SJCRH30 (cell line): ENCODE measurements around the gene IBSP. TPM values are rescaled to one million over a fixed set of nuclear protein-coding genes. Genes with fewer than 3 reads are reported as not detected.

Source experiments
- DNase-seq, 2 experiments: peaks; one replicate each; pipeline ENCODE4 v3.0.0-alpha.2; 2015 to 2020
- H3K27ac ChIP-seq: fragments of 250-450 bp; sonication (Bioruptor Pico); 2 replicates; pipeline ENCODE4 v1.5.1; 2020; ENCODE audit warnings: mild to moderate bottlenecking, moderate library complexity
- H3K27me3 ChIP-seq: fragments of 250-450 bp; sonication (Bioruptor Pico); 2 replicates; pipeline ENCODE4 v1.5.1; 2020; ENCODE audit warnings: mild to moderate bottlenecking, moderate library complexity
- H3K36me3 ChIP-seq: fragments of 250-450 bp; sonication (Bioruptor Pico); 2 replicates; pipeline ENCODE4 v1.5.1; 2020; ENCODE audit warnings: mild to moderate bottlenecking, moderate library complexity
- H3K4me1 ChIP-seq: fragments of 250-450 bp; sonication (Bioruptor Pico); 2 replicates; pipeline ENCODE4 v1.5.1; 2020; ENCODE audit warnings: mild to moderate bottlenecking, moderate library complexity
- H3K4me3 ChIP-seq: fragments of 250-450 bp; sonication (Bioruptor Pico); 2 replicates; pipeline ENCODE4 v1.5.1; 2020; ENCODE audit warnings: mild to moderate bottlenecking, moderate library complexity
- H3K9me3 ChIP-seq: fragments of 250-450 bp; sonication (Bioruptor Pico); replicated peaks from 2 replicates; pipeline ENCODE4 v1.5.1; 2020; ENCODE audit warnings: mild to moderate bottlenecking, moderate library complexity
- total RNA-seq: library from RNA; depleted of rRNA; stranded (reverse); fragments of >200 nt; shearing (Covaris generic); gene quantifications from 2 replicates; pipeline ENCODE4 v1.2.3, GENCODE V29; 2014

Gene IBSP
- total RNA-seq, 1 experiment from 2014 or later: not detected

GRCh38 chr4:87823200-87823599 lies 23.8 kb downstream of the IBSP start:
- DNase-seq: no peak
- Histone ChIP-seq H3K36me3 (no peaks in the 10 kb centered on the region), H3K4me1 (no peaks in the 10 kb centered on the region), H3K4me3 (no peak overlapping the region), H3K27me3 (0 out of 2 replicates have a peak, but pooled peaks cover 7% of the 10 kb centered on the region), H3K27ac (no peak overlapping the region), H3K9me3 (no peaks in the 10 kb centered on the region)

- H3K27me3 ChIP-seq: 0 out of 2 replicates have a peak, but pooled peaks cover 7% of the 10 kb centered on the region
- H3K9me3 ChIP-seq: no peaks in the 10 kb centered on the region
Measured at GRCh38 chr4:87823724-87824123, 24.4 kb downstream of the IBSP start.

GRCh38 chr4:87824352-87824751 lies 25.0 kb downstream of the IBSP start:
- Histone ChIP-seq H3K27me3 (0 out of 2 replicates have a peak, but pooled peaks cover 7% of the 10 kb centered on the region), H3K4me3 (no peak overlapping the region), H3K9me3 (no peaks in the 10 kb centered on the region), H3K36me3 (no peaks in the 10 kb centered on the region), H3K27ac (no peak overlapping the region), H3K4me1 (no peaks in the 10 kb centered on the region)
- no peak for DNase-seq

More at GRCh38 chr4:87823724-87824123, 24.4 kb downstream of the IBSP start:
- H3K4me1 ChIP-seq: no peaks in the 10 kb centered on the region
- DNase-seq: no peak
- H3K36me3 ChIP-seq: no peaks in the 10 kb centered on the region
- no peak overlapping the region for H3K4me3 ChIP-seq
- no peak overlapping the region for H3K27ac ChIP-seq

GRCh38 chr4:87832669-87833068 lies 33.3 kb downstream of the IBSP start, which contains the start of gene MEPE:
TSS of gene MEPE (plus strand) at chr4:87832969. CDS start at chr4:87834715, 1,746 bp downstream.
- Histone ChIP-seq H3K36me3 (no peaks in the 10 kb centered on the region), H3K9me3 (no peaks in the 10 kb centered on the region), H3K4me3 (no peak within 1 kb of the TSS), H3K27me3 (no peaks in the 10 kb centered on the region), H3K4me1 (no peaks in the 10 kb centered on the region), H3K27ac (no peak within 1 kb of the TSS)
- no peak for DNase-seq

GRCh38 chr4:87834401-87834800 lies 35.0 kb downstream of the IBSP start:
- H3K4me3 ChIP-seq: no peak overlapping the region
- H3K27me3 ChIP-seq: no peaks in the 10 kb centered on the region
- no peaks in the 10 kb centered on the region for H3K36me3 ChIP-seq
- no peak overlapping the region for H3K27ac ChIP-seq
- H3K4me1 ChIP-seq: no peaks in the 10 kb centered on the region
- DNase-seq: no peak
- no peaks in the 10 kb centered on the region for H3K9me3 ChIP-seq

- Histone ChIP-seq H3K27me3 (no peaks in the 10 kb centered on the region), H3K4me1 (no peaks in the 10 kb centered on the region), H3K27ac (no peak overlapping the region), H3K36me3 (no peaks in the 10 kb centered on the region), H3K4me3 (no peak overlapping the region), H3K9me3 (no peaks in the 10 kb centered on the region)
- DNase-seq: no peak
Measured at GRCh38 chr4:87835197-87835596, 35.8 kb downstream of the IBSP start.

- Histone ChIP-seq H3K4me1 (no peaks in the 10 kb centered on the region), H3K27ac (no peak overlapping the region), H3K36me3 (no peaks in the 10 kb centered on the region), H3K27me3 (no peaks in the 10 kb centered on the region), H3K4me3 (no peak overlapping the region), H3K9me3 (no peaks in the 10 kb centered on the region)
- DNase-seq: no peak
Measured at GRCh38 chr4:87835743-87836142, 36.4 kb downstream of the IBSP start.

GRCh38 chr4:87838205-87838604 lies 38.9 kb downstream of the IBSP start:
- H3K27ac ChIP-seq: no peak overlapping the region
- H3K9me3 ChIP-seq: no peaks in the 10 kb centered on the region
- no peak overlapping the region for H3K4me3 ChIP-seq
- H3K36me3 ChIP-seq: no peaks in the 10 kb centered on the region
- H3K27me3 ChIP-seq: no peaks in the 10 kb centered on the region
- no peaks in the 10 kb centered on the region for H3K4me1 ChIP-seq
- DNase-seq: peak in 1 of 2 experiments; percentile 53

GRCh38 chr4:87838890-87839591 lies 39.7 kb downstream of the IBSP start:
- H3K4me3 ChIP-seq: no peak overlapping the region
- DNase-seq: peak in 1 of 2 experiments; percentile 68

GRCh38 chr4:87839592-87839946 lies 40.2 kb downstream of the IBSP start:
- H3K27me3 ChIP-seq: no peaks in the 10 kb centered on the region
- no peak overlapping the region for H3K27ac ChIP-seq
- H3K9me3 ChIP-seq: no peaks in the 10 kb centered on the region
- H3K4me3 ChIP-seq: no peak overlapping the region
- DNase-seq: no peak
- no peaks in the 10 kb centered on the region for H3K4me1 ChIP-seq
- no peaks in the 10 kb centered on the region for H3K36me3 ChIP-seq

More at GRCh38 chr4:87838890-87839591, 39.7 kb downstream of the IBSP start:
- Histone ChIP-seq H3K27me3 (no peaks in the 10 kb centered on the region), H3K27ac (no peak overlapping the region), H3K36me3 (no peaks in the 10 kb centered on the region), H3K4me1 (no peaks in the 10 kb centered on the region), H3K9me3 (no peaks in the 10 kb centered on the region)

GRCh38 chr4:87840149-87840548 lies 40.8 kb downstream of the IBSP start:
- H3K36me3 ChIP-seq: no peaks in the 10 kb centered on the region
- H3K27me3 ChIP-seq: no peaks in the 10 kb centered on the region
- H3K9me3 ChIP-seq: no peaks in the 10 kb centered on the region
- H3K4me3 ChIP-seq: no peak overlapping the region
- no peak for DNase-seq
- H3K4me1 ChIP-seq: no peaks in the 10 kb centered on the region
- no peak overlapping the region for H3K27ac ChIP-seq

GRCh38 chr4:87843936-87844335 lies 44.6 kb downstream of the IBSP start:
- peak in 1 of 2 experiments; percentile 30 for DNase-seq
- H3K4me1 ChIP-seq: no peaks in the 10 kb centered on the region
- H3K27me3 ChIP-seq: no peaks in the 10 kb centered on the region
- H3K36me3 ChIP-seq: no peaks in the 10 kb centered on the region
- H3K27ac ChIP-seq: no peak overlapping the region
- no peak overlapping the region for H3K4me3 ChIP-seq
- no peaks in the 10 kb centered on the region for H3K9me3 ChIP-seq

- no peak overlapping the region for H3K27ac ChIP-seq
- no peaks in the 10 kb centered on the region for H3K27me3 ChIP-seq
- no peaks in the 10 kb centered on the region for H3K4me1 ChIP-seq
- H3K36me3 ChIP-seq: no peaks in the 10 kb centered on the region
- H3K4me3 ChIP-seq: no peak overlapping the region
- H3K9me3 ChIP-seq: no peaks in the 10 kb centered on the region
- DNase-seq: no peak
Measured at GRCh38 chr4:87844452-87844851, 45.1 kb downstream of the IBSP start.

GRCh38 chr4:87846226-87846625 lies 46.9 kb downstream of the IBSP start:
- Histone ChIP-seq H3K4me1 (no peaks in the 10 kb centered on the region), H3K4me3 (no peak overlapping the region), H3K9me3 (no peaks in the 10 kb centered on the region), H3K36me3 (no peaks in the 10 kb centered on the region), H3K27ac (no peak overlapping the region), H3K27me3 (no peaks in the 10 kb centered on the region)
- no peak for DNase-seq

- Histone ChIP-seq H3K4me1 (no peaks in the 10 kb centered on the region), H3K4me3 (no peak overlapping the region), H3K36me3 (no peaks in the 10 kb centered on the region), H3K9me3 (no peaks in the 10 kb centered on the region), H3K27me3 (no peaks in the 10 kb centered on the region), H3K27ac (no peak overlapping the region)
- peak; percentile 45 to 78 for DNase-seq
Measured at GRCh38 chr4:87848622-87849351, 49.4 kb downstream of the IBSP start.
